Mammary epithelial cell (primary cell): ENCODE results near the gene HELZ2.

Source experiments
- EZH2 ChIP-seq: IDR thresholded peaks from 2 replicates; pipeline ENCODE4 v1.6.1; 2012; ENCODE audit warnings: low read length, inconsistent platforms, borderline replicate concordance
- TF ChIP-seq, protein P1 (sequence below), 2 donors: IDR thresholded peaks in 1 of 2; conservative IDR thresholded peaks in 1 of 2; 2 replicates each; pipeline ENCODE4 v1.5.1; 2011 to 2012; ENCODE audit warnings: inconsistent platforms in 2 of 2, low read length in 2 of 2, mild to moderate bottlenecking in 2 of 2, control low read depth in 1 of 2, low read depth in 1 of 2; ENCODE audit not compliant: insufficient read depth in 1 of 2; ENCODE audit errors: extremely low read depth in 1 of 2

GRCh38 chr20:63541371-63541770 is 32.7 kb downstream of the HELZ2 start:
- TF ChIP-seq, protein P1, sequence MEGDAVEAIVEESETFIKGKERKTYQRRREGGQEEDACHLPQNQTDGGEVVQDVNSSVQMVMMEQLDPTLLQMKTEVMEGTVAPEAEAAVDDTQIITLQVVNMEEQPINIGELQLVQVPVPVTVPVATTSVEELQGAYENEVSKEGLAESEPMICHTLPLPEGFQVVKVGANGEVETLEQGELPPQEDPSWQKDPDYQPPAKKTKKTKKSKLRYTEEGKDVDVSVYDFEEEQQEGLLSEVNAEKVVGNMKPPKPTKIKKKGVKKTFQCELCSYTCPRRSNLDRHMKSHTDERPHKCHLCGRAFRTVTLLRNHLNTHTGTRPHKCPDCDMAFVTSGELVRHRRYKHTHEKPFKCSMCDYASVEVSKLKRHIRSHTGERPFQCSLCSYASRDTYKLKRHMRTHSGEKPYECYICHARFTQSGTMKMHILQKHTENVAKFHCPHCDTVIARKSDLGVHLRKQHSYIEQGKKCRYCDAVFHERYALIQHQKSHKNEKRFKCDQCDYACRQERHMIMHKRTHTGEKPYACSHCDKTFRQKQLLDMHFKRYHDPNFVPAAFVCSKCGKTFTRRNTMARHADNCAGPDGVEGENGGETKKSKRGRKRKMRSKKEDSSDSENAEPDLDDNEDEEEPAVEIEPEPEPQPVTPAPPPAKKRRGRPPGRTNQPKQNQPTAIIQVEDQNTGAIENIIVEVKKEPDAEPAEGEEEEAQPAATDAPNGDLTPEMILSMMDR (conservative IDR thresholded peaks at IDR 0.05 in 1 of 2, IDR thresholded peaks at IDR 0.05 in 1 of 2; ENCODE audit: extremely low read depth in 1 of 2, insufficient read depth in 1 of 2, low read depth in 1 of 2, low read length in 2 of 2): no peak
- TF ChIP-seq EZH2: no peak
